ENCODE data around the gene MINDY1. TPM values are rescaled to one million over a fixed set of nuclear protein-coding genes. Genes with fewer than 3 reads are reported as not detected.
A peak's percentile ranks its signal among the peaks of the same experiment; 100 is the strongest.

MINDY1 gene
- total and polyA plus RNA-seq, 9 of the 15 experiments (the other 6 are each of a cell fraction or from before 2014, with no cell fraction given) = 0.49 to 11.0 (median 6.0) TPM

DNA sequence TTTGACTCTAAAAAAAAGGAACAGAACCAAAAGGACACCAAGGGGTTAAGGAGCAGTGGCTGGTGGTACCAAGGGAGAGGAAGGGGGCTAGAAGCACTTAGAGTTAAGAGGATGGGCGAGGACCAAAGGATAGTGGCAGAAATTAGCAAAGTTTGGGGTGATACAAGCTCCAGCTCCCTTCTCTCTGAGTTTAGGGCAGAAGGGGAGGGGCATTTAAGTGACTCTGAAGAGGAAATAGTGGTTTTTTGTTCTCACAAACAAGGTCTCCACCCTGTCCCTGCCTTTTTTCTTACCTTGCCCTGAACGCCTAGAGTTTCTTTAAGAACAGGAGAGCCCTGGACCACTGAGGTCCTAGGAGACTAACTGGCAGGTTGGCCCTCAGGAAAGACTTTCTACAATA is 49.4 kb upstream of the MINDY1 start:
- peak overlapping the region; percentile 91 for H3K27ac ChIP-seq (ENCODE audit: extremely low read depth, low read depth, low read length)
- H3K79me2 ChIP-seq (ENCODE audit: control insufficient read depth, insufficient read depth, low read length) = peaks cover 79% of the 10 kb centered on the region
- peak in 1 of 4 experiments; percentile 54 for DNase-seq (ENCODE audit: extremely low read depth in 1 of 4, low spot score in 3 of 4)
- H3K27me3 ChIP-seq (ENCODE audit: control insufficient read depth in 2 of 2, insufficient read depth in 2 of 2, low read length in 2 of 2) = no peaks in the 10 kb centered on the region
- intact Hi-C loops (cut with micrococcal nuclease) (loop anchor here (5.0 kb wide), 2 partner anchors 34 to 49 kb away; partner anchors contain the start of genes MINDY1 and PRUNE1), in situ Hi-C loops (cut with MboI) (no loop called here)
- FAIRE-seq = no peak
- peak overlapping the region; percentile 80 to 92; a peak in 3 of 4 replicates for H3K9ac ChIP-seq (ENCODE audit: insufficient read depth in 1 of 2, low read depth in 2 of 2, low read length in 2 of 2)
- peak overlapping the region; percentile 95 for H3K4me3 ChIP-seq
- no peak for TF ChIP-seq ZNF766 (CRISPR knock-in tag; conservative IDR thresholded peaks at IDR 0.05)
- TF ChIP-seq SRF (CRISPR knock-in tag; IDR thresholded peaks at IDR 0.05) = 0 out of 4 replicates have a peak, but pooled peaks of 1 of the 2 experiments have one; percentile 20
- TF ChIP-seq MAZ (CRISPR knock-in tag; conservative IDR thresholded peaks at IDR 0.05 in 1 of 2, IDR thresholded peaks at IDR 0.05 in 1 of 2) = peak in 1 of 2 experiments; percentile 53; a peak in 1 of 4 replicates
- TF ChIP-seq POLR2G (IDR thresholded peaks at IDR 0.05; ENCODE audit: low read depth, low read length) = peak; percentile 29; the same call in 1 of the 2 replicates
- 0 out of 2 replicates have a peak, but pooled peaks have one; percentile 28 for TF ChIP-seq HDGF (IDR thresholded peaks at IDR 0.05)
- no peak for TF ChIP-seq MCM5 (IDR thresholded peaks at IDR 0.05; ENCODE audit: low read depth)
- peak; percentile 32; the same call in 1 of the 2 replicates for TF ChIP-seq GATAD2A (IDR thresholded peaks at IDR 0.05)
- TF ChIP-seq RBFOX2 (IDR thresholded peaks at IDR 0.05; ENCODE audit: low read depth, low read length) = peak; percentile 47
- TF ChIP-seq, protein P1, sequence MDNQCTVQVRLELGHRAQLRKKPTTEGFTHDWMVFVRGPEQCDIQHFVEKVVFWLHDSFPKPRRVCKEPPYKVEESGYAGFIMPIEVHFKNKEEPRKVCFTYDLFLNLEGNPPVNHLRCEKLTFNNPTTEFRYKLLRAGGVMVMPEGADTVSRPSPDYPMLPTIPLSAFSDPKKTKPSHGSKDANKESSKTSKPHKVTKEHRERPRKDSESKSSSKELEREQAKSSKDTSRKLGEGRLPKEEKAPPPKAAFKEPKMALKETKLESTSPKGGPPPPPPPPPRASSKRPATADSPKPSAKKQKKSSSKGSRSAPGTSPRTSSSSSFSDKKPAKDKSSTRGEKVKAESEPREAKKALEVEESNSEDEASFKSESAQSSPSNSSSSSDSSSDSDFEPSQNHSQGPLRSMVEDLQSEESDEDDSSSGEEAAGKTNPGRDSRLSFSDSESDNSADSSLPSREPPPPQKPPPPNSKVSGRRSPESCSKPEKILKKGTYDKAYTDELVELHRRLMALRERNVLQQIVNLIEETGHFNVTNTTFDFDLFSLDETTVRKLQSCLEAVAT (IDR thresholded peaks at IDR 0.05) = peak in 1 of 2 experiments; percentile 27; a peak in 1 of 4 replicates
- ChIA-PET CTCF (ENCODE audit: low intra/inter-chr PET ratio) (no interaction called here), POLR2A (interaction anchor here (0.7 to 4.4 kb wide), 8 partner anchors 9 to 195 kb away, joined by 3 to 19 read pairs (median 6); partner anchors contain the start of genes BNIPL and C1orf56)
- H3K4me1 ChIP-seq (replicated peaks in 1 of 2; ENCODE audit: control insufficient read depth in 2 of 2, insufficient read depth in 2 of 2, low read length in 2 of 2) = peaks cover 43 to 56% of the 10 kb centered on the region in 2 experiments
- H3K9me3 ChIP-seq (replicated peaks; ENCODE audit: control insufficient read depth, insufficient read depth, low read depth, low read length) = no peaks in the 10 kb centered on the region
- peaks cover 2% of the 10 kb centered on the region for H3K9me1 ChIP-seq (ENCODE audit: control insufficient read depth, insufficient read depth, low read length)
- 0 out of 2 replicates have a peak, but pooled peaks cover 3% of the 10 kb centered on the region for H4K20me1 ChIP-seq (replicated peaks; ENCODE audit: control insufficient read depth, insufficient read depth, low read length)
- no peak overlapping the region for H2AFZ ChIP-seq (ENCODE audit: low read depth, low read length)
- no peak for ATAC-seq
- peaks cover 71% of the 10 kb centered on the region for H3K36me3 ChIP-seq (ENCODE audit: control insufficient read depth, insufficient read depth, low read length)
- 25% methylated on average over 2 of the region's 2 CpGs for WGBS (ENCODE audit: insufficient coverage, low coverage, missing lambda C conversion rate)
- BruUV-seq (replicated peaks) = no TSS peak
- H3K4me2 ChIP-seq (ENCODE audit: insufficient read depth, low read length) = peak overlapping the region; percentile 96

All from K562 (cell line).